Astrocyte (in vitro differentiated cells and primary cell): ENCODE results near the gene FBXO47. TPM values are rescaled to one million over a fixed set of nuclear protein-coding genes. Genes with fewer than 3 reads are reported as not detected.

Source experiments
- DNase-seq: peaks from one replicate; pipeline ENCODE4 v3.0.0-alpha.2; 2010; ENCODE audit warnings: low read depth
- FAIRE-seq: peaks from 2 replicates; lab custom pipeline; 2011; peaks lifted over from hg19 to GRCh38; lab: Jason Lieb, UNC
- H2AFZ ChIP-seq: 2 replicates; pipeline ENCODE4 v1.6.0; 2012; ENCODE audit warnings: low read depth, low read length, inconsistent platforms
- H3K27ac ChIP-seq: 2 replicates; pipeline ENCODE4 v1.5.1; 2011; ENCODE audit warnings: low read depth, low read length, inconsistent platforms
- H3K27me3 ChIP-seq: 2 replicates; pipeline ENCODE4 v1.6.0; 2011; ENCODE audit warnings: low read length, inconsistent platforms; ENCODE audit not compliant: insufficient read depth
- H3K36me3 ChIP-seq: 2 replicates; pipeline ENCODE4 v1.5.1; 2011; ENCODE audit warnings: low read length, inconsistent platforms; ENCODE audit not compliant: insufficient read depth
- H3K4me1 ChIP-seq: 2 replicates; pipeline ENCODE4 v1.5.1; 2011; ENCODE audit warnings: low read length, inconsistent platforms; ENCODE audit not compliant: insufficient read depth
- H3K4me2 ChIP-seq: 2 replicates; pipeline ENCODE4 v1.6.0; 2012; ENCODE audit warnings: low read length, inconsistent platforms
- H3K4me3 ChIP-seq: 2 replicates; pipeline ENCODE4 v1.5.1; 2011; ENCODE audit warnings: low read depth, mild to moderate bottlenecking, low read length, inconsistent platforms; ENCODE audit not compliant: insufficient read depth
- H3K79me2 ChIP-seq: 2 replicates; pipeline ENCODE4 v1.6.0; 2012; ENCODE audit warnings: mild to moderate bottlenecking, low read length, inconsistent platforms; ENCODE audit not compliant: insufficient read depth
- H3K9ac ChIP-seq: 2 replicates; pipeline ENCODE4 v1.6.0; 2012; ENCODE audit warnings: mild to moderate bottlenecking, low read length, inconsistent platforms
- H3K9me3 ChIP-seq: 2 replicates; pipeline ENCODE4 v1.5.1; 2012; ENCODE audit warnings: low read depth, mild to moderate bottlenecking, low read length, inconsistent platforms; ENCODE audit not compliant: insufficient read depth
- H4K20me1 ChIP-seq: 2 replicates; pipeline ENCODE4 v1.6.0; 2012; ENCODE audit warnings: low read length, inconsistent platforms; ENCODE audit not compliant: insufficient read depth
- H3K27ac Mint-ChIP-seq: one replicate; pipeline ENCODE4 v1.8.0; 2021; ENCODE audit warnings: mild to moderate bottlenecking, mixed read lengths; ENCODE audit not compliant: unreplicated experiment
- H3K27me3 Mint-ChIP-seq: one replicate; pipeline ENCODE4 v1.8.0; 2021; ENCODE audit warnings: low read depth, mixed read lengths; ENCODE audit not compliant: unreplicated experiment
- H3K36me3 Mint-ChIP-seq: one replicate; pipeline ENCODE4 v1.8.0; 2021; ENCODE audit warnings: low read depth, mixed read lengths; ENCODE audit not compliant: unreplicated experiment
- H3K4me1 Mint-ChIP-seq: one replicate; pipeline ENCODE4 v1.8.0; 2021; ENCODE audit warnings: low read depth, mixed read lengths; ENCODE audit not compliant: unreplicated experiment
- H3K4me3 Mint-ChIP-seq: one replicate; pipeline ENCODE4 v1.8.0; 2021; ENCODE audit warnings: mild to moderate bottlenecking, moderate library complexity, mixed read lengths; ENCODE audit not compliant: unreplicated experiment
- H3K9me3 Mint-ChIP-seq: one replicate; pipeline ENCODE4 v1.8.0; 2021; ENCODE audit warnings: mild to moderate bottlenecking, mixed read lengths; ENCODE audit not compliant: unreplicated experiment
- CTCF ChIP-seq: IDR thresholded peaks from 2 replicates; pipeline ENCODE4 v1.5.1; 2011; ENCODE audit warnings: low read depth, mild to moderate bottlenecking, inconsistent platforms, low read length, moderate library complexity; ENCODE audit not compliant: insufficient read depth
- EZH2 ChIP-seq: IDR thresholded peaks from 2 replicates; pipeline ENCODE4 v1.6.1; 2012; ENCODE audit warnings: mild to moderate bottlenecking, low read length, inconsistent platforms; ENCODE audit not compliant: insufficient read depth
- total RNA-seq: library from RNA; stranded (reverse); gene quantifications from 2 replicates; pipeline ENCODE4 v1.2.1, GENCODE V29; 2021

FBXO47 gene
- total RNA-seq, 1 donor from 2014 or later = not detected

- no peaks in the 10 kb centered on the region for H3K79me2 ChIP-seq
- H3K27me3 ChIP-seq = no peaks in the 10 kb centered on the region
- H3K4me1 ChIP-seq = peaks cover 7% of the 10 kb centered on the region
- no peak overlapping the region for H3K9ac ChIP-seq
- H3K9me3 ChIP-seq = no peaks in the 10 kb centered on the region
- no peaks in the 10 kb centered on the region for H3K36me3 ChIP-seq
- no peaks in the 10 kb centered on the region for H3K27me3 Mint-ChIP-seq
- H3K27ac ChIP-seq = no peak overlapping the region
- H3K27ac Mint-ChIP-seq = no peak overlapping the region
- no peak overlapping the region for H3K4me3 ChIP-seq
- H3K36me3 Mint-ChIP-seq = no peaks in the 10 kb centered on the region
- H3K4me2 ChIP-seq = no peak overlapping the region
- no peaks in the 10 kb centered on the region for H4K20me1 ChIP-seq
- H2AFZ ChIP-seq = no peak overlapping the region
- no peak for FAIRE-seq
- TF ChIP-seq EZH2 (no peak), CTCF (no peak)
- no peaks in the 10 kb centered on the region for H3K9me3 Mint-ChIP-seq
- H3K4me3 Mint-ChIP-seq = no peak overlapping the region
- DNase-seq = no peak
- no peaks in the 10 kb centered on the region for H3K4me1 Mint-ChIP-seq
These were observed 5.8 kb downstream of the FBXO47 start for GRCh38 chr17:38961413-38961812.

GRCh38 chr17:38960402-38960801, 6.8 kb downstream of the FBXO47 start:
- no peak overlapping the region for H3K4me2 ChIP-seq
- Mint-ChIP-seq H3K27me3 (no peaks in the 10 kb centered on the region), H3K27ac (no peak overlapping the region), H3K4me1 (no peaks in the 10 kb centered on the region), H3K4me3 (no peak overlapping the region), H3K9me3 (no peaks in the 10 kb centered on the region), H3K36me3 (no peaks in the 10 kb centered on the region)
- DNase-seq (no peak), FAIRE-seq (no peak)
- H4K20me1 ChIP-seq = no peaks in the 10 kb centered on the region
- no peak overlapping the region for H3K9ac ChIP-seq
- H3K27me3 ChIP-seq = no peaks in the 10 kb centered on the region
- no peak overlapping the region for H2AFZ ChIP-seq
- H3K36me3 ChIP-seq = no peaks in the 10 kb centered on the region
- no peak overlapping the region for H3K4me3 ChIP-seq
- TF ChIP-seq CTCF (no peak), EZH2 (no peak)
- H3K79me2 ChIP-seq = no peaks in the 10 kb centered on the region
- no peak overlapping the region for H3K27ac ChIP-seq
- no peaks in the 10 kb centered on the region for H3K9me3 ChIP-seq
- H3K4me1 ChIP-seq = peaks cover 7% of the 10 kb centered on the region

GRCh38 chr17:38959508-38959907, 7.7 kb downstream of the FBXO47 start:
- H3K4me1 Mint-ChIP-seq = no peaks in the 10 kb centered on the region
- Histone ChIP-seq H3K9ac (no peak overlapping the region), H3K27ac (no peak overlapping the region), H3K79me2 (no peaks in the 10 kb centered on the region), H3K4me1 (peaks cover 7% of the 10 kb centered on the region), H3K36me3 (no peaks in the 10 kb centered on the region), H3K4me2 (no peak overlapping the region), H3K27me3 (no peaks in the 10 kb centered on the region), H3K4me3 (no peak overlapping the region), H4K20me1 (no peaks in the 10 kb centered on the region), H2AFZ (no peak overlapping the region), H3K9me3 (no peaks in the 10 kb centered on the region)
- H3K27ac Mint-ChIP-seq = no peak overlapping the region
- no peak overlapping the region for H3K4me3 Mint-ChIP-seq
- FAIRE-seq = no peak
- H3K27me3 Mint-ChIP-seq = no peaks in the 10 kb centered on the region
- no peaks in the 10 kb centered on the region for H3K36me3 Mint-ChIP-seq
- no peak for DNase-seq
- no peaks in the 10 kb centered on the region for H3K9me3 Mint-ChIP-seq
- no peak for TF ChIP-seq EZH2
- no peak for TF ChIP-seq CTCF
